ENCODE data around the gene ATRNL1. TPM values are rescaled to one million over a fixed set of nuclear protein-coding genes. Genes with fewer than 3 reads are reported as not detected.

The ATRNL1 gene
- total and polyA plus RNA-seq, 2 of the 8 experiments (the other 6 are each of a cell fraction or from before 2014, with no cell fraction given), result 5.1 to 17.6 TPM

DNA sequence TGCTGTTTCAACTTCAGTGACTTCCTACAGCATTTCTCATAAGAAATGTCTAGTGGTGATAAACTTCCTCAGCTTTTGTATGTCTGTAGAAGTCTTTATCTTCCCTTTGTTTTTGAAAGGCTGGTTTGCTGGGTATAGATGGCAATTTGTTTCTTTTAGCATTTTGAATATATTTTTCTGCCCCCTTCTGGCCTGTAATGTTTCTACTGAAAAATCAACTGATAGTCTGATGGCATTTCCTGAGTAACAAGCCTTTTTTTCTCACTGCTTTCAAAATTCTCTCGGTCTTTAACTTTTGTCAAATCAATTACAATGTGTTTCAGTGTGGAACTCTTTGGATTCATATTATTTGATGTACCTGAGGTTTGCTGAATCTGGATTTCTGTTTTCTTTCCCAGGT, 487.1 kb downstream of the ATRNL1 start:
- H3K27me3 ChIP-seq (replicated peaks in 1 of 4; ENCODE audit: control insufficient read depth in 3 of 4, extremely low read depth in 1 of 4, insufficient read depth in 3 of 4, low read length in 3 of 4), result no peaks in the 10 kb centered on the region
- H3K9ac ChIP-seq (replicated peaks in 1 of 4; ENCODE audit: extremely low read depth in 1 of 4, low read depth in 3 of 4, low read length in 3 of 4), result no peak overlapping the region
- H3K4me3 ChIP-seq (ENCODE audit: extremely low read depth in 1 of 4, insufficient read depth in 2 of 4, low read depth in 3 of 4, low read length in 4 of 4), result no peak overlapping the region
- 95% methylated on average over 1 of the region's 1 CpG; no CpG with 5 or more reads in 1 of the 2 experiments for WGBS, 2 experiments (ENCODE audit: extremely low coverage in 1 of 2, insufficient coverage in 1 of 2, insufficient read length in 1 of 2, insufficient replicate concordance in 2 of 2, low coverage in 1 of 2, low lambda C conversion rate in 2 of 2, missing lambda C conversion rate in 1 of 2)
- H4K91ac ChIP-seq (replicated peaks; ENCODE audit: insufficient read length, low read length), result no peak overlapping the region
- no peak overlapping the region for H3K4me2 ChIP-seq (ENCODE audit: insufficient read depth in 1 of 2, low read depth in 2 of 2, low read length in 2 of 2)
- FAIRE-seq, result no peak
- H2BK15ac ChIP-seq (ENCODE audit: low read length), result no peak overlapping the region
- ChIA-PET CTCF (ENCODE audit: partially characterized antibody) (interaction anchor here (1.0 to 2.7 kb wide), 3 partner anchors 10 to 53 kb away, joined by 3 to 12 read pairs (median 3); no protein-coding TSS in a partner anchor), POLR2A (ENCODE audit: partially characterized antibody) (no interaction called here)
- H2AFZ ChIP-seq (ENCODE audit: low read length), result no peak overlapping the region
- no peak overlapping the region for H4K8ac ChIP-seq (ENCODE audit: extremely low read depth, insufficient read depth, low read length)
- H3K56ac ChIP-seq (replicated peaks; ENCODE audit: insufficient read length, low read depth, low read length), result no peak overlapping the region
- no peak overlapping the region for H3K4ac ChIP-seq (replicated peaks; ENCODE audit: insufficient read length, low read depth, low read length)
- H3K23ac ChIP-seq (ENCODE audit: insufficient read length), result no peak overlapping the region
- no peaks in the 10 kb centered on the region for H3K9me3 ChIP-seq (ENCODE audit: insufficient read depth in 2 of 2, low read depth in 1 of 2, low read length in 1 of 2)
- H2BK120ac ChIP-seq (replicated peaks; ENCODE audit: low read depth, low read length), result no peak overlapping the region
- no peaks in the 10 kb centered on the region for H3K23me2 ChIP-seq (ENCODE audit: low read depth, low read length)
- no peak overlapping the region for H2AK5ac ChIP-seq (ENCODE audit: low read depth, low read length)
- H4K20me1 ChIP-seq (replicated peaks in 1 of 2; ENCODE audit: control insufficient read depth in 1 of 2, insufficient read depth in 2 of 2, low read length in 2 of 2), result no peaks in the 10 kb centered on the region
- no peak overlapping the region for H3K27ac ChIP-seq (ENCODE audit: low read depth, low read length)
- no peak overlapping the region for H3K14ac ChIP-seq (ENCODE audit: insufficient read length)
- H2BK20ac ChIP-seq (ENCODE audit: low read length), result no peak overlapping the region
- DNase-seq (ENCODE audit: low read depth in 1 of 2, low spot score in 2 of 2), result no peak
- no peaks in the 10 kb centered on the region for H3K4me1 ChIP-seq (replicated peaks in 1 of 4; ENCODE audit: control insufficient read depth in 3 of 4, insufficient read depth in 4 of 4, low read length in 3 of 4)
- H3K79me1 ChIP-seq (ENCODE audit: low read depth, low read length), result no peaks in the 10 kb centered on the region
- no peak overlapping the region for H2BK5ac ChIP-seq (ENCODE audit: low read depth, low read length)
- no peak overlapping the region for H4K5ac ChIP-seq (ENCODE audit: insufficient read length, low read depth, low read length)
- no peak overlapping the region for H2BK12ac ChIP-seq (ENCODE audit: low read depth, low read length)
- no peaks in the 10 kb centered on the region for H3K79me2 ChIP-seq (ENCODE audit: control insufficient read depth in 1 of 2, insufficient read depth in 2 of 2, low read length in 2 of 2)
- no peaks in the 10 kb centered on the region for H3K36me3 ChIP-seq (ENCODE audit: control insufficient read depth in 2 of 4, insufficient read depth in 4 of 4, low read length in 3 of 4)
- no peak overlapping the region for H3K18ac ChIP-seq (ENCODE audit: extremely low read depth, low read length)
- TF ChIP-seq HDAC2 (IDR thresholded peaks at IDR 0.05; ENCODE audit: borderline replicate concordance in 1 of 2, low read depth in 2 of 2, low read length in 2 of 2) (no peak), PHF8 (conservative IDR thresholded peaks at IDR 0.05; ENCODE audit: low read depth, low read length) (no peak), EZH2 (IDR thresholded peaks at IDR 0.05; ENCODE audit: low read depth, low read length, severe bottlenecking) (no peak), NANOG (IDR thresholded peaks at IDR 0.05; ENCODE audit: insufficient read depth, low read depth, low read length, poor library complexity, severe bottlenecking) (no peak), POLR2A (IDR thresholded peaks at IDR 0.05; ENCODE audit: control extremely low read depth in 1 of 2, low read depth in 2 of 2, low read length in 2 of 2) (no peak), SP1 (IDR thresholded peaks at IDR 0.05; ENCODE audit: low read depth, low read length) (no peak), POLR2AphosphoS5 (IDR thresholded peaks at IDR 0.05; ENCODE audit: low read depth, low read length) (no peak), KDM4A (IDR thresholded peaks at IDR 0.05; ENCODE audit: low read depth, low read length, severe bottlenecking) (no peak), NRF1 (IDR thresholded peaks at IDR 0.05; ENCODE audit: low read depth, low read length) (no peak), ZNF274 (IDR thresholded peaks at IDR 0.05; ENCODE audit: borderline replicate concordance, extremely low read depth, low read length) (no peak), JUN (IDR thresholded peaks at IDR 0.05; ENCODE audit: low read depth, low read length) (no peak), TCF12 (IDR thresholded peaks at IDR 0.05; ENCODE audit: low read depth, low read length) (no peak), TAF7 (optimal IDR thresholded peaks at IDR 0.05; ENCODE audit: borderline replicate concordance, low read depth, low read length) (no peak)
- TF ChIP-seq, protein P1, sequence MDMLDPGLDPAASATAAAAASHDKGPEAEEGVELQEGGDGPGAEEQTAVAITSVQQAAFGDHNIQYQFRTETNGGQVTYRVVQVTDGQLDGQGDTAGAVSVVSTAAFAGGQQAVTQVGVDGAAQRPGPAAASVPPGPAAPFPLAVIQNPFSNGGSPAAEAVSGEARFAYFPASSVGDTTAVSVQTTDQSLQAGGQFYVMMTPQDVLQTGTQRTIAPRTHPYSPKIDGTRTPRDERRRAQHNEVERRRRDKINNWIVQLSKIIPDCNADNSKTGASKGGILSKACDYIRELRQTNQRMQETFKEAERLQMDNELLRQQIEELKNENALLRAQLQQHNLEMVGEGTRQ (IDR thresholded peaks at IDR 0.05; ENCODE audit: low read length), result no peak

All from H1 (cell line).